Lower leg skin (tissue), 4 donors: ENCODE measurements around the gene GHR. TPM values are rescaled to one million over a fixed set of nuclear protein-coding genes. Genes with fewer than 3 reads are reported as not detected.

Experiments used
- DNase-seq, 2 donors: peaks; one replicate each; pipeline ENCODE4 v3.0.0-alpha.2; 2019; ENCODE audit warnings: low spot score in 2 of 2
- H3K4me3 ChIP-seq: fragments of 200-600 bp; sonication (generic); 2 replicates; pipeline ENCODE4 v1.5.1; 2017; ENCODE audit warnings: mild to moderate bottlenecking, low read depth; ENCODE audit not compliant: poor library complexity, severe bottlenecking
- CTCF ChIP-seq, 3 donors: fragments of 450-650 bp; IDR thresholded peaks; one replicate each; pipeline ENCODE4 v1.5.1; 2016; ENCODE audit warnings: antibody characterized with exemption in 3 of 3, mild to moderate bottlenecking in 3 of 3, moderate library complexity in 2 of 3
- POLR2A ChIP-seq, 2 donors: fragments of 450-650 bp; IDR thresholded peaks; one replicate each; pipeline ENCODE4 v1.6.1; 2016 to 2017; ENCODE audit warnings: antibody characterized with exemption in 2 of 2, mild to moderate bottlenecking in 1 of 2, moderate library complexity in 1 of 2
- WGBS, 2 donors: methylation state at CpG; one replicate each; pipeline ENCODE4 v1.1.5; 2018; 5-methylcytosine and 5-hydroxymethylcytosine counted together
- intact Hi-C: fragments of 100-400 bp; cut with DNase I; formaldehyde crosslinking; loops from one replicate; pipeline ENCODE4 v1.15.0; 2023; ENCODE audit warnings: low total_unique reads
- total RNA-seq, 4 donors: library from RNA; depleted of rRNA; stranded (reverse); fragments of >200 nt; gene quantifications; one replicate each; pipeline ENCODE4 v1.1.0, GENCODE V29; 2016

The GHR gene
- total RNA-seq, 4 donors from 2014 or later, result 10.5 to 23.1 (median 14.2) TPM

GRCh38 chr5:42517164-42517563 lies 93.9 kb downstream of the GHR start:
- H3K4me3 ChIP-seq, result no peak overlapping the region
- TF ChIP-seq POLR2A (IDR thresholded peaks at IDR 0.05), result no peak
- TF ChIP-seq CTCF (IDR thresholded peaks at IDR 0.05), result no peak
- intact Hi-C loops, result no loop called here
- DNase-seq, result no peak
- 73 to 74% methylated on average over 2 of the region's 2 CpGs for WGBS, 2 donors

- intact Hi-C loops, result no loop called here
- no peak overlapping the region for H3K4me3 ChIP-seq
- peak in 1 of 2 donors; percentile 45 for DNase-seq
- WGBS, 2 donors, result 57 to 59% methylated on average over 8 of the region's 8 CpGs
- no peak for TF ChIP-seq CTCF (IDR thresholded peaks at IDR 0.05)
- TF ChIP-seq POLR2A (IDR thresholded peaks at IDR 0.05), result no peak
Observed at GRCh38 chr5:42518595-42519221, 95.5 kb downstream of the GHR start.

- TF ChIP-seq POLR2A (IDR thresholded peaks at IDR 0.05), result no peak
- TF ChIP-seq CTCF (IDR thresholded peaks at IDR 0.05), result no peak
- DNase-seq, result no peak
- intact Hi-C loops, result no loop called here
- H3K4me3 ChIP-seq, result no peak overlapping the region
Observed at GRCh38 chr5:42520203-42520602, 97.0 kb downstream of the GHR start.

- TF ChIP-seq CTCF (IDR thresholded peaks at IDR 0.05) (no peak), POLR2A (IDR thresholded peaks at IDR 0.05) (no peak)
- intact Hi-C loops, result no loop called here
- WGBS, 2 donors, result 82 to 83% methylated on average over 4 of the region's 4 CpGs
- no peak for DNase-seq
- H3K4me3 ChIP-seq, result no peak overlapping the region
Observed at GRCh38 chr5:42520957-42521356, 97.7 kb downstream of the GHR start.

GRCh38 chr5:42521406-42521805 lies 98.2 kb downstream of the GHR start:
- 71 to 77% methylated on average over 2 of the region's 2 CpGs for WGBS, 2 donors
- TF ChIP-seq POLR2A (IDR thresholded peaks at IDR 0.05), result no peak
- TF ChIP-seq CTCF (IDR thresholded peaks at IDR 0.05), result no peak
- no peak overlapping the region for H3K4me3 ChIP-seq
- no peak for DNase-seq
- intact Hi-C loops, result no loop called here

GRCh38 chr5:42522783-42523182 lies 99.5 kb downstream of the GHR start:
- TF ChIP-seq POLR2A (IDR thresholded peaks at IDR 0.05) (no peak), CTCF (IDR thresholded peaks at IDR 0.05) (no peak)
- intact Hi-C loops, result no loop called here
- H3K4me3 ChIP-seq, result no peak overlapping the region
- no peak for DNase-seq
- WGBS, 2 donors, result 44 to 48% methylated on average over 1 of the region's 1 CpG
